Motor neuron (in vitro differentiated cells): Measurements from ENCODE around the gene SLC38A9. TPM values are rescaled to one million over a fixed set of nuclear protein-coding genes. Genes with fewer than 3 reads are reported as not detected.

Experiments used
- ATAC-seq, 8 experiments: fragments of 200-7000 bp; cut with Tn5 transposase; replicated peaks in 6 of 8; 2 replicates each; pipeline ENCODE4 v1.8.0; 2021; ENCODE audit warnings: mild to moderate bottlenecking in 8 of 8, moderate library complexity in 8 of 8
- H3K27ac ChIP-seq, 2 donors: fragments of 250-450 bp; sonication (Bioruptor Pico); 2 replicates each; pipeline ENCODE4 v1.9.0; 2021; ENCODE audit warnings: antibody characterized with exemption in 2 of 2, mild to moderate bottlenecking in 2 of 2, moderate library complexity in 1 of 2
- H3K4me1 ChIP-seq, 2 donors: fragments of 250-450 bp; sonication (Bioruptor Pico); replicated peaks in 1 of 2; 2 replicates each; pipeline ENCODE4 v1.6.1; 2021; ENCODE audit warnings: antibody characterized with exemption in 2 of 2, mild to moderate bottlenecking in 2 of 2, moderate library complexity in 1 of 2
- H3K4me3 ChIP-seq, 5 donors: fragments of 250-450 bp; sonication (Bioruptor Pico); 2 replicates each; pipeline ENCODE4 v1.9.0; 2021; ENCODE audit warnings: antibody characterized with exemption in 5 of 5, mild to moderate bottlenecking in 5 of 5, moderate library complexity in 4 of 5
- WGBS, 10 experiments: fragments of 450-650 bp; shearing (Covaris generic); methylation state at CpG; one replicate each; pipeline ENCODE4 v1.0.0; 2022; 5-methylcytosine and 5-hydroxymethylcytosine counted together
- in situ Hi-C, 9 experiments: fragments of 400-800 bp; cut with MboI; loops; one replicate each; pipeline ENCODE4 v1.15.0; 2021; ENCODE audit warnings: low sequenced_read_pairs in 9 of 9, low pct_unique_long_range_greater_than_20kb in 2 of 9; ENCODE audit not compliant: unreplicated experiment in 9 of 9
- total RNA-seq, 8 experiments: library from RNA; unstranded; fragments of 300-600 nt; gene quantifications; 2 replicates each; pipeline versions ENCODE4 v1.2.3 to v1.2.4, GENCODE V29; 2022

SLC38A9 gene
- total RNA-seq, 8 experiments from 2014 or later = 16.5 to 28.6 (median 21.0) TPM

GRCh38 chr5:55636177-55636576 is 75.9 kb downstream of the SLC38A9 start:
- Histone ChIP-seq H3K27ac (no peak overlapping the region), H3K4me3 (no peak overlapping the region), H3K4me1 (no peaks in the 10 kb centered on the region)
- peak in 4 of 8 experiments; percentile 65 to 86 (median 79) for ATAC-seq
- WGBS, 10 experiments = 0 to 100% (median 72%) methylated on average over 1 to 2 of the region's 2 CpGs; no CpG with 5 or more reads in 3 of the 10 experiments
- in situ Hi-C loops = no loop called here

- Histone ChIP-seq H3K4me3 (no peak overlapping the region), H3K4me1 (no peaks in the 10 kb centered on the region), H3K27ac (no peak overlapping the region)
- in situ Hi-C loops = no loop called here
- no peak for ATAC-seq
Observed at GRCh38 chr5:55634866-55635265, 77.3 kb downstream of the SLC38A9 start.

GRCh38 chr5:55634209-55634805 is 77.8 kb downstream of the SLC38A9 start:
- Histone ChIP-seq H3K27ac (no peak overlapping the region), H3K4me1 (no peaks in the 10 kb centered on the region), H3K4me3 (no peak overlapping the region)
- ATAC-seq = no peak
- in situ Hi-C loops = no loop called here
- 50 to 100% (median 100%) methylated on average over 1 of the region's 1 CpG; no CpG with 5 or more reads in 2 of the 10 experiments for WGBS, 10 experiments

GRCh38 chr5:55633574-55634208 is 78.4 kb downstream of the SLC38A9 start:
- H3K27ac ChIP-seq = no peak overlapping the region
- ATAC-seq = peak in 3 of 8 experiments; percentile 23 to 84 (median 57)
- WGBS, 10 experiments = 4 to 100% (median 88%) methylated on average over 1 to 4 of the region's 4 CpGs; no CpG with 5 or more reads in 1 of the 10 experiments
- H3K4me1 ChIP-seq = no peaks in the 10 kb centered on the region
- no peak overlapping the region for H3K4me3 ChIP-seq
- in situ Hi-C loops = no loop called here

GRCh38 chr5:55629815-55630214 is 82.3 kb downstream of the SLC38A9 start:
- ATAC-seq = no peak
- in situ Hi-C loops = no loop called here
- H3K27ac ChIP-seq = no peak overlapping the region
- H3K4me3 ChIP-seq = no peak overlapping the region
- 57 to 97% (median 90%) methylated on average over 1 to 5 of the region's 5 CpGs; no CpG with 5 or more reads in 1 of the 10 experiments for WGBS, 10 experiments
- peaks cover 7 to 19% of the 10 kb centered on the region in 2 donors for H3K4me1 ChIP-seq

- H3K27ac ChIP-seq = no peak overlapping the region
- in situ Hi-C loops = no loop called here
- 41 to 86% (median 53%) methylated on average over 2 to 3 of the region's 3 CpGs; no CpG with 5 or more reads in 2 of the 10 experiments for WGBS, 10 experiments
Observed at GRCh38 chr5:55626790-55627189, 85.3 kb downstream of the SLC38A9 start.

GRCh38 chr5:55625913-55626312 is 86.2 kb downstream of the SLC38A9 start:
- ATAC-seq = no peak
- in situ Hi-C loops = no loop called here
- H3K27ac ChIP-seq = peak overlapping the region in 1 of 2 donors; percentile 73
- peaks cover 9 to 25% of the 10 kb centered on the region in 2 donors for H3K4me1 ChIP-seq
- no peak overlapping the region for H3K4me3 ChIP-seq

More at GRCh38 chr5:55626790-55627189, 85.3 kb downstream of the SLC38A9 start:
- Histone ChIP-seq H3K4me1 (peaks cover 9 to 25% of the 10 kb centered on the region in 2 donors), H3K4me3 (no peak overlapping the region)
- no peak for ATAC-seq

GRCh38 chr5:55625589-55625909 is 86.6 kb downstream of the SLC38A9 start:
- in situ Hi-C loops = no loop called here
- Histone ChIP-seq H3K27ac (peak overlapping the region; percentile 58 to 73), H3K4me3 (no peak overlapping the region), H3K4me1 (peaks cover 9 to 25% of the 10 kb centered on the region in 2 donors)
- 17 to 94% (median 70%) methylated on average over 1 to 3 of the region's 4 CpGs; no CpG with 5 or more reads in 3 of the 10 experiments for WGBS, 10 experiments
- ATAC-seq = peak in 3 of 8 experiments; percentile 35 to 61 (median 55)

GRCh38 chr5:55624841-55625588 is 87.1 kb downstream of the SLC38A9 start:
- Histone ChIP-seq H3K4me1 (peaks cover 9 to 25% of the 10 kb centered on the region in 2 donors), H3K4me3 (no peak overlapping the region), H3K27ac (peak overlapping the region; percentile 58 to 73)
- 43 to 100% (median 70%) methylated on average over 1 to 8 of the region's 8 CpGs for WGBS, 10 experiments
- in situ Hi-C loops = no loop called here
- ATAC-seq = peak in 3 of 8 experiments; percentile 23 to 42 (median 25)

- 80 to 100% (median 86%) methylated on average over 1 of the region's 1 CpG; no CpG with 5 or more reads in 3 of the 10 experiments for WGBS, 10 experiments
- in situ Hi-C loops = no loop called here
- no peak for ATAC-seq
Observed at GRCh38 chr5:55623789-55624188, 88.3 kb downstream of the SLC38A9 start.

GRCh38 chr5:55622460-55622859 is 89.7 kb downstream of the SLC38A9 start:
- no peak for ATAC-seq
- 62 to 100% (median 88%) methylated on average over 1 to 2 of the region's 2 CpGs; no CpG with 5 or more reads in 2 of the 10 experiments for WGBS, 10 experiments
- peaks cover 9 to 25% of the 10 kb centered on the region in 2 donors for H3K4me1 ChIP-seq
- H3K4me3 ChIP-seq = no peak overlapping the region
- in situ Hi-C loops = no loop called here
- no peak overlapping the region for H3K27ac ChIP-seq

More at GRCh38 chr5:55623789-55624188, 88.3 kb downstream of the SLC38A9 start:
- peaks cover 9 to 25% of the 10 kb centered on the region in 2 donors for H3K4me1 ChIP-seq
- no peak overlapping the region for H3K27ac ChIP-seq
- no peak overlapping the region for H3K4me3 ChIP-seq

- H3K4me3 ChIP-seq = no peak overlapping the region
- ATAC-seq = no peak
- peaks cover 9 to 20% of the 10 kb centered on the region in 2 donors for H3K4me1 ChIP-seq
- 57 to 100% (median 92%) methylated on average over 2 to 3 of the region's 3 CpGs; no CpG with 5 or more reads in 5 of the 10 experiments for WGBS, 10 experiments
- in situ Hi-C loops = no loop called here
- H3K27ac ChIP-seq = no peak overlapping the region
Observed at GRCh38 chr5:55621229-55621628, 90.9 kb downstream of the SLC38A9 start.

- in situ Hi-C loops = no loop called here
- ATAC-seq = no peak
- WGBS, 10 experiments = 91 to 100% (median 100%) methylated on average over 1 to 4 of the region's 4 CpGs; no CpG with 5 or more reads in 2 of the 10 experiments
Observed at GRCh38 chr5:55620766-55621160, 91.4 kb downstream of the SLC38A9 start.

More at GRCh38 chr5:55620766-55621160, 91.4 kb downstream of the SLC38A9 start:
- H3K4me3 ChIP-seq = no peak overlapping the region
- H3K27ac ChIP-seq = no peak overlapping the region
- H3K4me1 ChIP-seq = peaks cover 9 to 16% of the 10 kb centered on the region in 2 donors
